HG03196 (cell line): ENCODE results near the gene MRPL22.
"Not testable (repeated sequence)": the region's sequence is repeated elsewhere in the genome, so short reads cannot be mapped to it uniquely, and the experiment has no call there.

Source experiments
- ATAC-seq: cut with Tn5 transposase; IDR thresholded peaks from one replicate; pipeline ENCODE4 v1.9.1; 2021; ENCODE audit not compliant: unreplicated experiment

Gene MRPL22

DNA sequence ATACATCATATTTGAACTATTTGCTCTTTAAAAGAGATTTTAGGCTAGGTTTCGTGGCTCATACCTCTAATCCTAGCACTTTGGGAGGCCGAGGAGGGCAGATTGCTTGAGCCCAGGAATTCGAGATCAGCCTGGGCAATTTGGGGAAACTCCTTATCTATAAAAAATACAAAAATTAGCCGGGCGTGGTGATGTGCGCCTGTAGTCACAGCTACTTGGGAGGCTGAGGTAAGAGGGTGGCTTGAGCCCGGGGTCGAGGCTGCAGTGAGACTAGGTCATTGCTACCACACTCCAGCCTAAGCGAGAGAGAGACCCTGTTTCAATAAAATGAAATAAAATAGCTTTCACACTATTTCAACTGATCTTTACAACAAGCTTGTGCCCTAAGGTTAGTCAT lies 500 bp upstream of the MRPL22 start:
- ATAC-seq = no peak

DNA sequence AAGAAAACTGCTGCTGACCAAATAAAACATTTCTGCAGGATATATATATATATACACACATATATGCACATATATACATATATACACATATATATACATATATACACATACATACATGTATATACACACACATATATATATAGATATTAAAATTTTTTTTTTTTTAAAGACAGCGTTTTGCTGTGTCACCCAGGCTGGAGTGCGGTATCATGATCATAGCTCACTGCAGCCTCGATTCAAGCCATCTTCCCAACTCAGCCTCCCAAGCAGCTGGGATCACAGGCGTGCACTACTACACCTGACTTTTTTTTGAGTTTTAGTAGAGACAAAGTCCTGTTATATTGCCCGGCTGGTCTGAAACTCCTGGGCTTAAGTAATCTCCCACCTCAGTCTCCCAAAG lies 2.7 kb downstream of the MRPL22 start:
- ATAC-seq = no peak

DNA sequence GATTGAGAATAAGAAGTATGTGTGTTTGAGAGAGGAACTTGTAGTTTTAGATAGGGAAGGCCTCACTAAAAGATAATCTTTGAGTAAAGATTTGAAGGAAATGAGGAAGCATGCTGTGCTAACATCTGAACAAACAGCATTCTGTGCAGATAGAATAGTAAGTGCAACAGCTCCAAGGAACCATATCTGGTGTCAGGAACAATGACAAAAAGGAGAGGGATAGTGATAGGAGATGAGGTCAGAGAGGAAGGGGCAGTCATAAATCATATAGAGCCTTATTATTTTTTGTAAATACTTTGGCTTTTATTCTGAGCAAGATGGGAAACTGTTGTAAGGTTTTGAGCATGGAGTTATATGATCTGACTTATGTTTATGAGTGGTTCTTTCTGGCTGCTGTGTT lies 3.8 kb downstream of the MRPL22 start:
- ATAC-seq = no peak

DNA sequence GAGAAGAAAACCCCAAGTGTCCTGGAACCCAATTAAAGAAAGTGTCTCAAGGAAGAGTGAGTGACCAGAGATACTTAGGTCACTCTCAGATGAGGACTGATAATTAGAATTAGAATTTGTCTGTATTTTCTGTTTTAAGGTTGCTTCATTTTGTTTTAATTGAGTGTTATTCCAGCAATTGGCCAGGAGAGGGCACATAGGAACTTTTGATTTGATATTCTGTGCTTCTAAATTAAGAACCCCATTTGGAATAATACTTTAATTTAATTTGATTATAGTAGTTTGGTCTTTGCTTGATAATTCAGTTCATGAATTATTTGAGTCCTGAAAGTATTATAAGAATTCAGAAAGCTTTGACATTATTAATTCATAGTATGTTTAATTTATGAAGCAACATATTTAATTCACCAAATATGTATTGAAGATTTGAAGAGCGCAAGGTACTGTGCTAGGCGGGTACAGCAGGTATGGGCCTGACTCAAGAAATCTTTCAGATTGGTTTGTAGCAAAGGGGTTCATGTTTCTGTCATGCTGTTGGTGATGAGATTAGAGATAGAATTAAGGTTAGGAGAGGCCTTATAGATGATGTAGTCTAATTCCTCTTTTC lies 4.9 kb downstream of the MRPL22 start:
- no peak for ATAC-seq

DNA sequence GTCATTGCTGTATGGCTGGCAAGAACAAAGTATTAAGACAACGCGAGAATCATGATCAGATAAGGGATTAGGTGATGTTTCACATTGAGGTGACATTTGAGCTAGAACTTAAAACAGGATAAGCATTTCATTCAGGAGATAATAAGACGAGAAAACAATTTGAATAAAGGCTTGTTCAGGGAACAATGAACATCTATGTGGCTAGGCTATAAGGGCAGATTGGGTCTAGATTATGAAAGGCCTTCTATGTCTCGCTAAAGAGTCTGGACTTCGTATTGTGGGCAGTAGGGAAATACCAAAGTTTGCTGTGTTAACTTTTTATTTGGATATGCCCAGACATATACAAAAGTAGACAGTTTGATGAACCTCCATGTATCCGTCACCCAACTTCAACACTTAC lies 6.9 kb downstream of the MRPL22 start:
- ATAC-seq = no peak

DNA sequence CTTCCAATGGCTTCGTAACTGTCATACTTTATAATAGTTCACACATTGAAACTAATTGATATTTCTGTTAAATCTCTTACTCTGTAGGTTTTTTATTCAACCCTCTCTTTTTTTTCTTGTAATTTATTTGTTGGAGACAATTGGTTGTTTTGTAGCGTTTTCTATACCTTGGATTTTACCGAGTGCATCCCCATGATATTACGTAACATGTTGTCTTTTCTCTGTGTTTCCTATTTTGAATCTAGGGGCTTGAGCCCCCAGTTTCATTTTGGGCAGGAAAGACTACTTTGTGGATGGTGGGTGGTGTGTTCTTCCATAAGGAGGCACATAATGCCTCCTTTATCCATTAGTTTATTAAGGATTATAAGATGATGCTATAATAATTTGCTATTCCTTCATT lies 7.4 kb downstream of the MRPL22 start:
- no peak for ATAC-seq

DNA sequence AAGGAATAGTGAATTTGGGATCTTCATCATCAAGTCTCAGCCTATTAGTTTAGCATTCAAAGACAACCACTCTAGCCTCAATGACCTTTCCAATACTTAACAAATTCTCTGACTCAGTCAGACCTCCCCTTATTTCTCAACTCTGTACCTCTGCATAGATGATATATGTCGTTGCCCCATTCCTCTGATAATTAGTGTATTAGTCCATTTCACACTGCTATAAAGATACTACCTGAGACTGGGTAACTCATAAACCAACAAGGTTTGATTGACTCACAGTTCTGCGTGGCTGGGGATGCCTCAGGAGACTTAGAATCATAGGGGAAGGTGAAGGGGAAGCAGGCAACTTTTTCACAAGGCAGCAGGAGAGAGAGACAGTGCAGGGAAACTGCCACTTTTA lies 8.9 kb downstream of the MRPL22 start:
- ATAC-seq = no peak

DNA sequence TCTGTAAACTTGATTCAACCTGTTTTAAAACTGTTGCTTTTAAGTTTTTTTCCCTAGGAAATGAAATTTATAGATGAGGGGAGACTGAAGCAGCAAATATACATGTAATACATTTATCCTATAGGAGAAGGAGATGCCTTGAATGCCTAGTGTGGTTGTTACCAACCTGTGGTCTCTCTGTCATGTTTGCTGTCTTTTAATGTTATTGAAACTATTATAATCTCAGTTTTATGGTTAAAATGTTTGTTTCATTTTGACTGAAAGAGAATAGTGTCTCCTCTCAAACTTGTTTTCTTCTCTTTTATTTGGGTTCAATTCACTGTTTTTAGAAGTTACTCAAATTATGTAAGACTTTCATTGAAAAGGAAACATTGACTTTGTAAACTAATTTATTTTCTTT lies 15.8 kb downstream of the MRPL22 start:
- ATAC-seq = no peak

DNA sequence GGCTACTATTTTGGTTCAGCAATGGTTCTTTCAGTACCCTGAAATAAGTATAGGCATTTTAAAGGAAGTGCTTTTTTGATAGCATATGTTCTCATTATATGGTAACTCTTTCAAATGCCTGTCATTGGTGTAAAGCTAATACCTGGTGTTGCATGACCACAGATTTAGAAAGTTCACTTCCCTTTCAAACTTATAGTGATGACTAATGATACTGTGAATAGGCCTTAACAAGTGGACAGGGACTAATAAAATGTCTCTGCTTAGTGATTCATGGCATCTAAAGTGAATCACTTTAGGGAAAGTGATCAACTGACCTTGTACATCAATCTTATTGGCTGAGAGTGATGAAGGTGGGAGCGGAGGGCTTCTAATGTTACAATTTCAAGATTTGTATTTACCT lies 21.6 kb downstream of the MRPL22 start:
- peak; percentile 95 for ATAC-seq

DNA sequence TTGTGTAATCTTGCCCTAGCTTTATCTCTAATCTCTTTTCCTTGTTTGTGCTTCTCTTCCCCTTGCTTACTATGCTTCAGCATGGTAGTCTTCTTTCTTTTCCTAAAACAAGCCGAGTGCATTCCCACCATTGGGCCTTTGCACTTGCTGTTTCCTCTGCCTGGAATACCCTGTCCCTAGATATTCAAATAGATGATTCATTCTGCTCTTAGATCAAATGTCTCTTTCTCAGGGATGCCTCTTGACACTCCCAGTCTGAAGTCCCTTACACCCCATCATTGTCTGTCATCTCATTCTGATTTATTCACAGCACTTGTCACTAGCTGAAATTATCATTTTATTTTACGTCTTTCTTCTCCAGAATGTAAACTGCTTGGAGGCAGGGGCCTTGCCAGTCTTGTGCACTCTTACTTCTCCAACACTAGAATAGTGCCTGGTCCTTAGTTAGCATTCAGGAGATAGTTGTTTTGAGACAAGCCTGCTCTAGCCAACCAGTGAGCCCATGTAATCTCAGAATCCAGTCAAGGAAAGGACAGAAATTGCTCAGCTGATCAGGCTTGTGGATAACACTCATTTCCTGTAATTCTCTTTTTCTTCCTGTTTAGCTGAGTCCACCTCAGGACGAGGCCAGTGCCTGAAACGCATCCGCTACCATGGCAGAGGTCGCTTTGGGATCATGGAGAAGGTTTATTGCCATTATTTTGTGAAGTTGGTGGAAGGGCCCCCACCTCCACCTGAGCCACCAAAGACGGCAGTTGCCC lies 25.4 kb downstream of the MRPL22 start:
- ATAC-seq = no peak

DNA sequence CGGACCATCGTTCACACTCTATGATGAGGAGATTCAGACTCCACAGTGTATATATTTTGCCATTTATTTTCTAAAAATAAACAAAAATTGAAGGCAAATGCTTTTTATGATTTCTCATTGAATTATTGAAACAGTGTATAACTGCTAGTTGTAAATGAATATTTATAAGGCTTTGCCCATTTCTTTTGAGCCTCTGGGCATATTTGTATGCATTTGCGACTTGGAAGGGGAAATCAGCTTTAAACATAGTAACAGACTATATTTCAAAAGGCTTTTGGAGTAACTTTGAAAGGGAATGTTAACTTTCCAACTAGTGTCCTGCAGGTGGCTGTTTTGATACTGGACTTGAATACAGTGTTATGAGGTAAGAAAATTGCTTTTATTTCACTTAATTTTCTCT lies 26.0 kb downstream of the MRPL22 start:
- no peak for ATAC-seq

DNA sequence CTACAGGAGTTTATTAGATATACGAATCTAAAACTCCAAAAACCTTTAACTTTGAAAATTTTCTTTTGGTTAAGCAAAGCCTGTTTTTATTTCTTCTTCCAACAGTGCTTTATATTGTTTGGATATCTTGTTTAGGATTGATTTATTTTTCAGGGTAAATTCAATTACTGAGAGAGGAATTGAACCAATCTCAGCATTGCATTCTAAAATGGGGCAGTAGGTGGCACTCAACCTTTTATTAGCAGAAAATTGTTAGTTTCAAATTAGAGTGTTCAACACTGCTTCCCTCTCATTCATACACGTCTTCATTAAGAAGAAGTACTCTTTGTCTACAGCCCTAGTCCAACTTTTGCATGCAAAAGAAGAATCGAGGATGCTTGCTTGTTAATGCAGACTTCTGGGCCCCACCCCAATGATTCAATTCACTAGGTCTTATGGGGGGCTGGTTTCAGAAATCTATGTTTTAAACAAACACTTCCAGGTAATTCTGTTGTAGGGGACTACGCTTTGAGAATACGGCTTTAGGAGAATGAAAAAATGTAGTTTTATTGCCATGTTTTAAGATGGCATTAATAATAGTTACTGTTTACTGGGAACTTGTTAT lies 26.6 kb downstream of the MRPL22 start:
- no peak for ATAC-seq

DNA sequence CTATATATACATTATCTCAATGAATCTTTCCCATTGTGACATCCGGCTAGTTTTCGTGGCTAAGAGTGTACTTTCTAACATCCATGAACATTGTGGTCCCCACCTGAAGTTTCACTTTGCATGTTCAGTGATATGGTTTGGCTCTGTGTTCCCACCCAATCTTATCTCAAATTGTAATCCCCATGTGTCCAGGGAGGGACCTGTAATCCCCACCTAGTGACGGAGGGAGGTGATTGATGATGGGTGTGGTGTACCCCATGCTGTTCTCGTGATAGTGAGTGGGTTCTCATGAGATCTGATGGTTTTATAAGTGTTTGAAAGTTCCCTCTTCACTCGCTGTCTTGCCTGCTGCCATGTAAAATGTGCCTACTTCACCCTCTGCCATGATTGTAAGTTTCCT lies 28.1 kb downstream of the MRPL22 start:
- no peak for ATAC-seq

DNA sequence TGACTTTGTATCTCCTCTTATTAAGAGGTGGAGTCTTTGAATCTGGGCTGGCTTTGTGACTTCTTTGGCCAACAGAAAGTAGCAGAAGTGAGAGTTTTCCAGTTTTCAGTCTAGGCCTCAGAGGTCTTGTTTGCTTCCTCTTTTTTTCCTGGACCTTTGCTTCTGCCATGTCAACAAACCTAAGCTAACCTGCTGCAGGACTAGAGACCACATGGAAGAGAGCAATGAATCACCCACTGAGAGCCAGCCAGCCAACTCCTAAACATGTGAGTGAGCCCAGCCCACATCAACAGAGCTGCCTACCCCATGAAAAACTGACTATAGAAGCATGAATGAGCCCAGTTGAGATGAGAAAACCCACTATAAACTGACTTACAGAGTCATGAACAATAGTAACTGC lies 29.9 kb downstream of the MRPL22 start:
- no peak for ATAC-seq

DNA sequence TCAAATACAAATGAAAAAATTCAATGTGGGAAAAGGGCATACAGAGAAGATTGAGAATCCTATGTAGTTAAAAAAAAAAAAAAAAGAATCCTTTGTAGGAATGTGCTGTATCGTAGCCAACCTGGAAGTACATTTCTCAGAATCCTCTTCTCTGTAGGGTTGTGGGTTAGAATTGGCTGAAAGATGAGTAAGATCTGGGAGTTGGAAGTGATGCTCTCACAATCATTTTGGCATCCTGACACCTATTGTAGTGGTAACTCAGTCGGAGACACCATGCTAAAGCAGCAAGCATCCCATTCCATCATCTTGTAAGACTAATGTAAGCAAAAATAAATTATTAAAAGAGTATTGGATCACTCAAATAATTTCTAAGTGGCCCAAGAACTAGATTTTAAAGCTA lies 30.6 kb downstream of the MRPL22 start:
- ATAC-seq = no peak

DNA sequence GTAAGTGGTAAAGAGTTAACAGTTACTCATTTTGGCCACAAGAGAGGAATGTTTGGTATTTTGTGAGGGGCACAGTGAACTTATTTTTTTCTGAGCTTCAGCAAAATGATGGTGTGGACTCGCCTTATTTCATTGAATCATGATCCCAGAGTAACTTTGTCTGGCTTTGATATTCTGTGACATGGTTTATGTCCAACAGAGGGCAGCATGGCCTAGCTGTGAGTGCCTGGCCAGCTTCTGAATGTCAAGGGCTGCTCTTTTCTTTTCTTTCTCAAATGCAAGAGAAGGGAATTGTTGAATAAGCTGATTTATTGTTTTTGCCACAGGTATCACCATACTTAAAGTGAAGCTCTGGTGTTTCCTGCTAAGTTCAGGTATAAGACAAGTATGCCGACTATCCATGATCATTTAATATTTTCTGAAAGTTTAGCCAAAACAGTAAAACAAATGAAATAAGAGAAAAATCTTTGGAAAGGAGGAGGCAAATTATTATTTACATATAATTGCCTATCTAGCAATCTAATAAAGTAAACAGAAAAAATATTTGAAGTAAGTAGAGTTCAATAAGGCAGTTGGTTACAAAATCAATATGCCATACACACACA lies 31.7 kb downstream of the MRPL22 start:
- no peak for ATAC-seq

DNA sequence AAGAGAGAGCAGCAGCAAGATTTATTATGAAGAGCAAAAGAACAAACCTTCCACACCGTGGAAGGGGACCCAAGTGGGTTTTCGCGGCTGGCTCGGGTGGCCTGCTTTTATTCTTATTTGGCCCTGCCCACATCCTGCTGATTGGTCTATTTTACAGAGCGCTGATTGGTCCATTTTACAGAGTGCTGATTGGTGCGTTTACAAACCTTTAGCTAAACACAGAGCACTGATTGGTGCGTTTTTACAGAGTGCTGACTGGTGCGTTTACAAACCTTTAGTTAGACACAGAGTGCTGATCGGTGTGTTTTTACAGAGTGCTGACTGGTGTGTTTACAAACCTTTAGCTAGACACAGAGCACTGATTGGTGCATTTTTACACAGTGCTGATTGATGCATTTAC lies 35.2 kb downstream of the MRPL22 start:
- not testable (repeated sequence) for ATAC-seq

DNA sequence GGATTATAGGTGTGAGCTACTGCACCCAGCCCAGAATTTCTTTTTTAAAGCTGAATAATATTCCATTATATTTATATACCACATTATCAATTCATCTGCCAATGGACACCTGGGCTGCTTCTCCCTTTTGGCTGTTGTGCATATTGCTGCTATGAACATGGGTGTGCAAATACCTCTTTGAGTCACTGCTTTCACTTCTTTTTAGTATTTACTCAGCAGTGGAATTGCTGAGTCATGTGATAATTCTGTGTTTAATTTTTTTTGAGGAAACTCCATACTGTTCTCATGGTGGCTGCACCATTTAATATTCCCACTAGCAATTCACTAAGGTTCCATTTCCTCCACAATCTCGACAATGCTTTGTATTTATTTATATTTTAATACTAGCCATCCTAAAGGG lies 36.5 kb downstream of the MRPL22 start:
- no peak for ATAC-seq

DNA sequence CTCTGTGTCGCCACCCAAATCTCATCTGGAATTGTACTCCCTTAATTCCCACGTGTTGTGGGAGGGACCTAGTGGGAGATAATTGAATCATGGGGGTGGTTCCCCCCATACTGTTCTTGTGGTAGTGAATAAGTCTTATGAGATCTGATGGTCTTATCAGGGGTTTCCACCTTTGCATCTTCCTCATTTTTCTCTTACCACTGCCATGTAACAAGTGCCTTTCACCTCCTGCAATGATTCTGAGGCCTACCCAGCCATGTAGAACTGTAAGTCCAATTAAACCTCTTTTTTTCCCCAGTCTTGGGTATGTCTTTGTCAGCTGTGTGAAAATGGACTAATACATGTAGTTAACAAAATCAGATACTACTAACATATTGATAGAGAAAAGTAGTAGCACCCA lies 37.4 kb downstream of the MRPL22 start:
- not testable (repeated sequence) for ATAC-seq

DNA sequence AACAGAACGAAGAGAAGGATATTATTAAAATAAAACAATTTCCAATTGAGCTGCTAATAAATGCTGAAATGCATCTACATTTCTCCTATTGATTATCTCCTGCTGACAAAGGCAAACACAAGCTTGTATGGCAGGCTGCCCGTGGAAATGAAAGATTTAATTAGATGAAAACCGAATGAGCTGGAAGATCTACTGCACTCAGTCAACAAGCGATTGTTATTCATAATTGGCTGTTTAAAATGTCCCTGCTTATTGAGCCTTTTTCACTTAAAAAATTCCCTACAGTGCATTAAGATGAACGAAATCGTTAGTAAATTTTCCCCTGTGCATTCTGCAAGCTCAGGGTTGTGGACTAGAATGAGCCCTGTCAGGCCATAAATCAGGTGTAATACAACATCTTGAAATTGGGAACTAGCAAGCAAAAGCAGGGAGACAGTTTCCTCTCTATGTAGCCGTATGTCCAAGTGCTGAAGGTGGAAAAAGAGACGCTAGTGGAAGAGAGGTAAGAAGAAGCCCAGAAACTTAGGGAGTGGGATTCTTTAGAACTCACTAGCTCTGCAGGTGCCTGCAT lies 44.2 kb downstream of the MRPL22 start:
- no peak for ATAC-seq

DNA sequence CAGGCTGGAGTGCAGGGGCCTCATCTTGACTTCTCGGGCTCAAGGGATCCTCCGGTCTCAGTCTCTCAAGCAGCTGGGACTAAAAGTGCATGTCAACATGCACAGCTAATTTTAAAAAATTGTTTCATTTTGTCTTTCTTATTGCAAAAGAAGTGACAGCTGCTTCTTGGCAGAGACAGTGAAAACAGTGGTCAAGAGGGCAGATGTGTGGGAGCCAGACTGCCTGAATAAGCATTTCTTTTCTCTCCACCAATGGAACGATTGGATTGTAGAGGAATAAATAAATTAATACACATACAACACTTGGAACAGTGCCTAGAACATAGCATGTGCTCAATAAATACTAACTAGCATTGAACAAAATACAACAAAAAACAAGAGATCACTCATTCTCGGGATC lies 45.3 kb downstream of the MRPL22 start:
- no peak for ATAC-seq

DNA sequence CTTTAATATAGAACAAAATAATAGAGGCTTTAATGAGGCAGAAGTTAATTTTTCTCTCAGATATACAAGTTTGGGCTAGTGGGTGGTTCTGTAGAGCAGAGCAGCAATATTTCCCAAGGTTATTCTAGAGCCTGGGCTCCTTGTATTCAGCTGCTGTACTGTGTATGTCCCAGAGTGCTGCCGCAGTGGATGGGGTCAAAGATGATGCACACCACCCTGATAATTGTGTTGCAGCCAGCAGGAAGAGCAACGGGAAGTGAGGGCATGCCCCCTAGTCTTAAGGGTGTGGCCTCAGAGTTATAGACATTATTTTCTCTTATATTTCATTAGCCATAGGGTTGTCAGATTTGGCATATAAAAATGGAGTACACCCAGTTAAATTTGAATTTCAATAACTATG lies 48.8 kb downstream of the MRPL22 start:
- ATAC-seq = no peak
